Type B pancreatic cell (in vitro differentiated cells): ENCODE data around the gene CLPX. TPM values are rescaled to one million over a fixed set of nuclear protein-coding genes. Genes with fewer than 3 reads are reported as not detected.
"Not testable (repeated sequence)": the region's sequence is repeated elsewhere in the genome, so short reads cannot be mapped to it uniquely, and the experiment has no call there.

Experiments used
- DNase-seq: peaks from one replicate; pipeline ENCODE4 v3.0.0; 2021; ENCODE audit warnings: mixed read lengths; ENCODE audit not compliant: unreplicated experiment; ENCODE audit errors: extremely low spot score
- H3K27ac Mint-ChIP-seq: 2 replicates; pipeline ENCODE4 v1.8.0; 2021; ENCODE audit warnings: mild to moderate bottlenecking, mixed read lengths
- H3K27me3 Mint-ChIP-seq: 2 replicates; pipeline ENCODE4 v1.8.0; 2021; ENCODE audit warnings: mixed read lengths
- H3K36me3 Mint-ChIP-seq: 2 replicates; pipeline ENCODE4 v1.8.0; 2021; ENCODE audit warnings: mixed read lengths
- H3K4me1 Mint-ChIP-seq: one replicate; pipeline ENCODE4 v1.8.0; 2021; ENCODE audit warnings: mixed read lengths; ENCODE audit not compliant: unreplicated experiment
- H3K4me3 Mint-ChIP-seq: 2 replicates; pipeline ENCODE4 v1.8.0; 2021; ENCODE audit warnings: mild to moderate bottlenecking, mixed read lengths
- H3K9me3 Mint-ChIP-seq: 2 replicates; pipeline ENCODE4 v1.8.0; 2021; ENCODE audit warnings: mixed read lengths
- CTCF ChIP-seq: fragments of 200-600 bp; sonication (generic); conservative IDR thresholded peaks from 2 replicates; pipeline ENCODE4 v1.5.0; 2021; ENCODE audit warnings: antibody characterized with exemption, mild to moderate bottlenecking
- total RNA-seq: library from RNA; stranded (reverse); gene quantifications from 2 replicates; pipeline ENCODE4 v1.2.1, GENCODE V29; 2021; ENCODE audit warnings: low replicate concordance

Gene CLPX
- total RNA-seq, 1 donor from 2014 or later, result 55.1 TPM

GRCh38 chr15:65164139-65164538 is 21.0 kb downstream of the CLPX start:
- no peak for DNase-seq
- Mint-ChIP-seq H3K4me3 (no peak overlapping the region), H3K4me1 (no peaks in the 10 kb centered on the region), H3K9me3 (no peaks in the 10 kb centered on the region), H3K27me3 (no peaks in the 10 kb centered on the region), H3K27ac (no peak overlapping the region), H3K36me3 (peaks cover 9% of the 10 kb centered on the region)
- TF ChIP-seq CTCF, result no peak

GRCh38 chr15:65163041-65163440 is 22.1 kb downstream of the CLPX start:
- H3K4me3 Mint-ChIP-seq, result no peak overlapping the region
- no peak overlapping the region for H3K27ac Mint-ChIP-seq
- TF ChIP-seq CTCF, result no peak
- no peaks in the 10 kb centered on the region for H3K9me3 Mint-ChIP-seq
- H3K36me3 Mint-ChIP-seq, result peaks cover 9% of the 10 kb centered on the region
- H3K4me1 Mint-ChIP-seq, result no peaks in the 10 kb centered on the region
- DNase-seq, result no peak
- no peaks in the 10 kb centered on the region for H3K27me3 Mint-ChIP-seq

- no peaks in the 10 kb centered on the region for H3K27me3 Mint-ChIP-seq
- no peak overlapping the region for H3K4me3 Mint-ChIP-seq
- H3K9me3 Mint-ChIP-seq, result no peaks in the 10 kb centered on the region
- TF ChIP-seq CTCF, result no peak
- H3K27ac Mint-ChIP-seq, result no peak overlapping the region
- no peaks in the 10 kb centered on the region for H3K4me1 Mint-ChIP-seq
- no peak for DNase-seq
- peaks cover 15% of the 10 kb centered on the region for H3K36me3 Mint-ChIP-seq
Measured at GRCh38 chr15:65156692-65157091, 28.4 kb downstream of the CLPX start.

GRCh38 chr15:65154720-65155119 is 30.4 kb downstream of the CLPX start:
- TF ChIP-seq CTCF, result no peak
- Mint-ChIP-seq H3K27me3 (no peaks in the 10 kb centered on the region), H3K4me1 (no peaks in the 10 kb centered on the region), H3K9me3 (no peaks in the 10 kb centered on the region), H3K36me3 (peaks cover 19% of the 10 kb centered on the region), H3K4me3 (no peak overlapping the region), H3K27ac (no peak overlapping the region)
- no peak for DNase-seq

GRCh38 chr15:65147902-65148301 is 37.2 kb downstream of the CLPX start:
- no peaks in the 10 kb centered on the region for H3K4me1 Mint-ChIP-seq
- DNase-seq, result no peak
- no peak overlapping the region for H3K4me3 Mint-ChIP-seq
- H3K9me3 Mint-ChIP-seq, result no peaks in the 10 kb centered on the region
- no peak for TF ChIP-seq CTCF
- peaks cover 15% of the 10 kb centered on the region for H3K36me3 Mint-ChIP-seq
- no peak overlapping the region for H3K27ac Mint-ChIP-seq
- H3K27me3 Mint-ChIP-seq, result no peaks in the 10 kb centered on the region

GRCh38 chr15:65146438-65146837 is 38.7 kb downstream of the CLPX start:
- TF ChIP-seq CTCF, result no peak
- Mint-ChIP-seq H3K4me1 (no peaks in the 10 kb centered on the region), H3K9me3 (no peaks in the 10 kb centered on the region), H3K27me3 (no peaks in the 10 kb centered on the region), H3K4me3 (no peak overlapping the region), H3K27ac (no peak overlapping the region), H3K36me3 (peaks cover 9% of the 10 kb centered on the region)
- DNase-seq, result no peak

GRCh38 chr15:65138631-65139030 is 46.5 kb downstream of the CLPX start:
- H3K27ac Mint-ChIP-seq, H3K4me3 Mint-ChIP-seq, H3K27me3 Mint-ChIP-seq, H3K4me1 Mint-ChIP-seq, H3K36me3 Mint-ChIP-seq, H3K9me3 Mint-ChIP-seq, DNase-seq: not testable (repeated sequence)

- H3K36me3 Mint-ChIP-seq, H3K4me3 Mint-ChIP-seq, H3K27me3 Mint-ChIP-seq, H3K9me3 Mint-ChIP-seq, H3K27ac Mint-ChIP-seq, H3K4me1 Mint-ChIP-seq, DNase-seq: not testable (repeated sequence)
Measured at GRCh38 chr15:65137893-65138292, 47.2 kb downstream of the CLPX start.

- not testable (repeated sequence) for H3K4me3 Mint-ChIP-seq, H3K27ac Mint-ChIP-seq, H3K4me1 Mint-ChIP-seq, DNase-seq, H3K36me3 Mint-ChIP-seq, H3K27me3 Mint-ChIP-seq, H3K9me3 Mint-ChIP-seq
Measured at GRCh38 chr15:65137089-65137488, 48.1 kb downstream of the CLPX start.
